HG03159 (cell line): Measurements from ENCODE around the gene HAUS5.
"Not testable (repeated sequence)": the region's sequence is repeated elsewhere in the genome, so short reads cannot be mapped to it uniquely, and the experiment has no call there.

Experiments used
- ATAC-seq: cut with Tn5 transposase; IDR thresholded peaks from one replicate; pipeline ENCODE4 v1.9.1; 2021; ENCODE audit warnings: mild to moderate bottlenecking, moderate library complexity; ENCODE audit not compliant: unreplicated experiment

HAUS5 gene

GRCh38 chr19:35642312-35642711 lies 29.8 kb downstream of the HAUS5 start:
- ATAC-seq, result no peak

- ATAC-seq, result no peak
Observed at GRCh38 chr19:35642798-35643254, 30.3 kb downstream of the HAUS5 start.

DNA sequence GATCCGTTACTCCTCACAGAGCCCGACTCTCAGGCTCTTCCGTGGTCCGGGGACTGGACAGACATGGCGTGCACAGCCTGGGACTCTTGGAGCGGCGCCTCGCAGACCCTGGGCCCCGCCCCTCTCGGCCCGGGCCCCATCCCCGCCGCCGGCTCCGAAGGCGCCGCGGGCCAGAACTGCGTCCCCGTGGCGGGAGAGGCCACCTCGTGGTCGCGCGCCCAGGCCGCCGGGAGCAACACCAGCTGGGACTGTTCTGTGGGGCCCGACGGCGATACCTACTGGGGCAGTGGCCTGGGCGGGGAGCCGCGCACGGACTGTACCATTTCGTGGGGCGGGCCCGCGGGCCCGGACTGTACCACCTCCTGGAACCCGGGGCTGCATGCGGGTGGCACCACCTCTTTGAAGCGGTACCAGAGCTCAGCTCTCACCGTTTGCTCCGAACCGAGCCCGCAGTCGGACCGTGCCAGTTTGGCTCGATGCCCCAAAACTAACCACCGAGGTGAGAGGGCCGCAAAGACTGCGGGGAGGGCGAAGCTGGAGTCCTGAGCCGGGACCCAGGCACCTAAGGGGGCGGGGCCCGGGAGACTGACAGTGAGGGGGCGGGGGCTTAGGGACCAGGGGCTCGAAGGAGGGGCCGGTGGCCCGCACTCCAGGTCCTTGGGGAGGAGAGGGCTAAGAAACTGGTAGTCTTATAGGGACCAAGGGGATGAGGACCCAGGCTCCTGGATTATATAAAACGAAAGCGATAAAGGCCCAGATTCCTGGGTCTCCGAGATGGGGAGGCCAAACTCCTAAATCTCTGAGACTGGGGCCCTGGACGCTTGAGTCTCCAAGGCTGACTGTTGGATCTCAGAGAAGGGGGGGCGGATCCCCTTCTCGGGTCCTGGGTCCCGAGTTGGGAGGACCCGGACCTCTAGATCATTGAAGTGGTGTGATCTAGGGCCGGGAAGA lies 31.0 kb downstream of the HAUS5 start:
- peak; percentile 39 for ATAC-seq

DNA sequence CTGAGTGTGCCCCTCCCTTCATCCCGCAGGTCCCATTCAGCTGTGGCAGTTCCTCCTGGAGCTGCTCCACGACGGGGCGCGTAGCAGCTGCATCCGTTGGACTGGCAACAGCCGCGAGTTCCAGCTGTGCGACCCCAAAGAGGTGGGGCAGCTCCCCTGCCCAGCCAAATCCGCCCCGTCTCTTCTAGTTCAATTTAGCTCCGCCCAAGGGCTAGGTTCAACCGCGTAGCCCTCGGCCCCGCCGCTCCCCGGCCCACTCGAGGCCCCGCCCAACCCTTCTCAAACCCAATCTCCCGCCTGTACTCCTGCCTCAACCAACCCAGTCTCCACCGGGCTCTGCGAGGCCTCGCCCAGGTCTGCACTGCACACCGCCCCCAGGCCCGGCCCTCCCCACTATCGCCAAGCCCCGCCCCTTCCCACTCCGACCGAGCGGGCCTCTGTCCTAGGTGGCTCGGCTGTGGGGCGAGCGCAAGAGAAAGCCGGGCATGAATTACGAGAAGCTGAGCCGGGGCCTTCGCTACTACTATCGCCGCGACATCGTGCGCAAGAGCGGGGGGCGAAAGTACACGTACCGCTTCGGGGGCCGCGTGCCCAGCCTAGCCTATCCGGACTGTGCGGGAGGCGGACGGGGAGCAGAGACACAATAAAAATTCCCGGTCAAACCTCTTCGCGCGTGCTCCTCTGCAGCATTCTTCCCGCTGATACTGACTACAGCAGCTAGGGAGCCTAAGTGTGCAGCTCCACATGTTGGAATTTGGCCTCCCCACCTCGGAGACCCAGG lies 31.9 kb downstream of the HAUS5 start:
- peak; percentile 57 for ATAC-seq

DNA sequence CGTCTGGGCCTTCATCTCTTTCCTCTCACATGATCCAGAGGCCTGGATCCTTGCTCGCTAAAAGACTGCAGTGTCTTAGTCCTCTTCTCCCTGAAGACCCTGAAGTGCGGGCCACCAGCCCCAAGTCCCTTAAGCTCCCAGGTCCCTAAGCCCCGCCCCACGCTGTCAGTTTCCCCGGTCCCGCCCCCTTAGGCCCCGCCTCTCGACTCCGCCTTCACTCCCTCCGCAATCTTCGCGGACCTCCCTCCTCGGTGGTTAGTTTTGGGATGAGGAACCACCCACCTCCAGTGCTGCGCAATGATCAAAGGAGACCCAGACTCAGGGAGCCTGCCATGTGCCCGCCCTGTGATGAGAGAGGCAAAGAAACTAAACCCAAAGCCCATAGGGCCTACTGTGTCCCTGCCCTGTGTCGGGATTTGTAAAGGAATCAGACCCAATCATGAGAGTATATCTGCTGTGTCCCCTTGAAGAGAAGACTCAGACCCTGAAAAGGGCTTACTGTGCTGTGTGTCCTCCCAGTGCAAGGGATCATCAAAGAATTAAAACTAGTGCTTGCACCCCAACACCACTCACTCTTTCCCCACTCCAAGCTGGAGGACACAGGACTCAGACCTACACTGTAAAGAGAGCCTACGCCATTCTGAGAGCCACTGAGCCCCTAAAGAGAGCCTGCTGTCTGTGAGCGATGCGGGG lies 32.6 kb downstream of the HAUS5 start:
- no peak for ATAC-seq

- no peak for ATAC-seq
Observed at GRCh38 chr19:35645680-35646511, 33.4 kb downstream of the HAUS5 start.

DNA sequence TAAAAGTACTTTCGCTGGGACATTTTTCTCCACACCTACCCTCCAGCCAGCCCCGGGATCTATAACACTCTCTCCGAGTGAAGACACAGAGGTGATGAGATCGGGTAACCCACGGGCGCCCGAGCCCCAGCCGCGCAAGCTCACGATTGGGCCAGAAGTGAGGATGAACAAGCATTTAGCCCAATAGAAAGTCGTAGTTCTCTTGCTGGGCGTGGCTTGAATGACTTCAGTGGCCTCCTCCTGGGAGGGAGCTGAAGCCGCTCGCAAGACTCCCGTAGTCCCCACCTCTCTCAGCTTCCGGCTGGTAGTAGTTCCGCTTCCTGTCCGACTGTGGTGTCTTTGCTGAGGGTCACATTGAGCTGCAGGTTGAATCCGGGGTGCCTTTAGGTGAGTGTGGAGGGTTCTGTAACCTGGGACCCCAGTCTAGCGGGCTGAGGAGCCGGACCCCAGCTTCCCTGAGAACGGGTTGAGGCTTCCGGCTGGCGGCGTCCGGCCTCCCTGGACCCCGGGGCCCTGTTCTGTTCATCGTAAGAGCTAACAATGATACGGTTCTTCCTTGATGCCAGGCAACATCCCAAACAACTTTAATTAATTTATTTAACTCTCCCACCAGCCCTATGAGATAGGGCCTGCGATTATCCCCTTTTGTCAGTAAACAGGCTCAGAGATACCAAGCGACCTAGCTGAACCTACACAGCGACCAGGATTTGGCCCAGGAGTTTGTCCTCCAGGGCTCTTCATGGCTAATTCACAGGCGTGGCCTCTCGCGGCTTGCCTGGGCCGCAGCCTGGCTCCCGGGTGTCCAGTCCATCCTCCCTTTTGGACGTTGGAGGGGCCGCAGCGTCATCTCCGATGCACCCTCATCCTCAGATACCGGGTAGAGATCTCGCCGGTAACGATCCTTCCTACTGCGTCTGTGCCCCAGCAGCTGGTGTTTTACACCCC lies 35.8 kb downstream of the HAUS5 start, which contains the start of gene COX6B1:
Gene COX6B1, plus strand, starts transcription at position 307 of the 945 bp plus-strand sequence. CDS start 2,921 bp downstream, outside the sequence.
- ATAC-seq, result peak; percentile 76

DNA sequence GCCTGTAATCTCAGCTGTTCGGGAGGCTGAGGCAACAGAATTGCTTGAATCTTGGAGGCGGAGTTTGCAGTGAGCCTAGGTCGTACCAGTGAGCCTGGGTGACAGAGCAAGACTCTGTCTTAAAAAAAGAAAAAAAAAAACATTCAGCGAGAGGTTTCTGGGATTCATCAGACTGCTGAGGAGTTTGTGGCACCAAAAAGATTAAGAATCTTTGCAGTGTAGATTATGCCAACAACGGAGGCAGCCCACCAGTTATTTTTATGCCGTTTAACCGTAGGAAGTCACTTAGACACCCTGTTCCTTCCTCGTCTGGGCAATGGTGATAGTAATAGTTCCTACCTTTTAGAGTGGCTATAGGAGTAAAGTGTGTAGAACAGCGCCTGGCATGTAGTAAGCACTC lies 38.0 kb downstream of the HAUS5 start:
- ATAC-seq, result no peak

DNA sequence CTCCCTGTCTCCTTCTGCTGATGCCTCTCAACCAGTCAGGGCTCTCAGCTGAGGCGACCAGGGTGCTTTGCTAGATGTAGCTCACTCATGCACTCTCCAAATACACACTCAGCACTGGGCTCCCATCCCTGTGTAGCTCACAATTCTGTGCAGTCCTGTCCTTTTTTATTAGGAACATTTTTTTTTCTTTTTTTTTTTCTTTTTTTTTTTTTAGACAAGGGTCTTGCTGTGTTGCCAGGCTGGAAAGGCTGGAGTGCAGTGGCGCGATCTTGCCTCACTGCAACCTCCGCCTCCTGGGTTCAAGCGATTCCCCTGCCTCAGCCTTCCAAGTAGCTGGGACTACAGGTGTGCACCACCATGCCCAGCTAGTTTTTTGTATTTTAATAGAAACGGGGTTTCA lies 42.3 kb downstream of the HAUS5 start:
- ATAC-seq, result not testable (repeated sequence)

DNA sequence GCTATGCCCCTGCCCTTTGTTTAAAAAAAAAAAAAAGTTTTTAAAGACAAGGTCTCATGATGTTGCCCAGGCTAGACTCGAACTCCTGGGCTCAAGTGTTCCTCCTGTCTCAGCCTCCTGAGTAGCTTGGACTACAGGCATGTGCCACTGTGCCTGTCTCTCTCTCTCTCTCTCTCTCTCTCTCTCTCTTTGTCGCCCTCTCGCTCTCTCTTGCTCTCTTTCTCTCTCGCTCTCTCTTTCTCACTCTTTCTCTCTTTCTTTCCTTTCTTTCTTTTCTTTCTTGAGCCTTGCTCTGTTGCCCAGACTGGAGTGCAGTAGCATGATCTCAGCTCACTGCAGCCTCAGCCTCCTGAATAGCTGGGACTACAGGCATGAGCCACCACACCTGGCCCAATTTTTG lies 43.1 kb downstream of the HAUS5 start:
- ATAC-seq, result no peak

DNA sequence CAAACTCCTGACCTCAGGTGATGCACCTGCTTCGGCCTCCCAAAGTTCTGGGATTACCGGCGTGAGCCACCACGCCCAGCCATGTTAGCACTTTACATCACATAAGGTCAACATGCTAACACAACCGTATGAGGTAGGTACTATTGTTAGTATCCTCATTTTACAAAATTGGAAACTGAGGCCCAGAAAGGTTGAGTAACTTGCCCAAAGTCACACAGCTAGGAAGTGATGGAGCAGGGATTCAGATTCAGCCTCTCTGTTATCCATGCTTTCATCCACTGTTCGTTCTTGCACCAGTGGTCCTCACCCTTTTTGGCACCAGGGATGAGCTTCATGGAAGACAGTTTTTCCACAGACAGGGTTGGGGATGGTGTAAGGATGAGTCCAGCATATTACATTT lies 44.2 kb downstream of the HAUS5 start:
- no peak for ATAC-seq

DNA sequence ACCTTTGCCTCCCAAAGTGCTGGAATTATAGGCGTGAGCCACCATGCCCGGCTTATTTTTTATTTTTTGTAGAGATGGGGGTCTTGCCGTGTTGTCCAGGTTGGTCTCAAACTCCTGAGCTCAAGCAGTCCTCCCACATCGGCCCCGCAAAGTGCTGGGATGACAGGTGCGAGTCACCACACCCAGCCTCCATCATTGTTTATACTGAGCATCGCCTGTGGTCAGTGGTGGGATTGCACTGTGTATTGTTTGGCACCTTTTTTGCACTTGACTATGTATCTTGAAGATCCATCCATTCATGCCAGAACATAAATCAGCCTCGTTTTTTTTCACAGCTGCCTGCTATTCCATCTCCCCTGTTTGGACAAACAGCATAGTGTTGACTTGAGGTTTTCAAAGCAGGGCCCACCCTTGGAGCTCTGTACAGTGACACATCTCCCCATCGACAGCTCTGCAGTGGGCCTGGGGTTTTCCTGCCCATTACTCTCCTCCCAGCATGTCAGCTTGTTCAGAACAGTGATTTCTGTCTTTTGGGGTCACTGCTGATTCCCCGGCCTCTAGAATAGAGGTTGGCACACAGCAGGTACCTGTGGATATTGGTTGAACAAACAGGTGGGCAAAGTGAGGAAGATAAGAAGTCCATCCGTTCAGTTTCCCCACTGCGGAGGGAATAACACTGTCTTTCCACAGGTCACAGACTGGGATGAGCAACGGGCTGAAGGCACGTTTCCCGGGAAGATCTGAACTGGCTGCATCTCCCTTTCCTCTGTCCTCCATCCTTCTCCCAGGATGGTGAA lies 45.6 kb downstream of the HAUS5 start:
- ATAC-seq, result no peak

DNA sequence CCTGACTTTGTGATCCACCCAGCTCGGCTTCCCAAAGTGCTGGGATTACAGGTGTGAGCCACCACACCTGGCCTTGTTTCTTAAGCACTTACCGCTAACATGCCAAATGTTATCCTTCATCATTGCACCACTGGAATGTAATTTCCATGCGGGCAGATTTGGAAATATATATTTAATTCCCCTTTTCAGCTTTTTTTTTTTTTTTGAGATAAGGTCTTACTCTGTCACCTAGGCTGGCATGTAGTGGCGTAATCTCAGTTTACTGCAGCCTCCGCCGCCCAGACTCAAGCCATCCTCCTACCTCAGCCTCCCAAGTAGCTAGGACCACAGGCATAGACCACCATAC lies 49.4 kb downstream of the HAUS5 start:
- ATAC-seq, result no peak

GRCh38 chr19:35663981-35664380 lies 51.4 kb downstream of the HAUS5 start:
- ATAC-seq, result no peak

- ATAC-seq, result no peak
Observed at GRCh38 chr19:35665157-35665556, 52.6 kb downstream of the HAUS5 start.

GRCh38 chr19:35665604-35666003 lies 53.1 kb downstream of the HAUS5 start:
- ATAC-seq, result no peak

GRCh38 chr19:35666251-35666913 lies 53.8 kb downstream of the HAUS5 start, which contains the start of gene UPK1A:
Gene UPK1A (plus strand): TSS chr19:35666517. CDS start chr19:35666813, 296 bp downstream.
- ATAC-seq, result no peak

- ATAC-seq, result no peak
Observed at GRCh38 chr19:35669566-35669965, 57.0 kb downstream of the HAUS5 start.
